Activated T-helper 17 cell treated with anti-CD3 and anti-CD28 coated beads, Interleukin-2, amount 50 U/mL, for 72 hours (primary cell): ENCODE measurements around the gene LNPEP. TPM values are rescaled to one million over a fixed set of nuclear protein-coding genes. Genes with fewer than 3 reads are reported as not detected.

ENCODE experiments used
- ATAC-seq: fragments of 150-1000 bp; cut with Tn5 transposase; replicated peaks from 2 replicates; pipeline ENCODE4 v1.10.0; 2021; ENCODE audit warnings: mild to moderate bottlenecking, moderate library complexity
- H3K27ac Mint-ChIP-seq: one replicate; pipeline ENCODE4 v1.8.0; 2022; ENCODE audit warnings: mixed read lengths
- H3K27me3 Mint-ChIP-seq: one replicate; pipeline ENCODE4 v1.8.0; 2022; ENCODE audit warnings: mixed read lengths
- H3K36me3 Mint-ChIP-seq: one replicate; pipeline ENCODE4 v1.8.0; 2022; ENCODE audit warnings: low read depth, mild to moderate bottlenecking, mixed read lengths
- H3K4me1 Mint-ChIP-seq: one replicate; pipeline ENCODE4 v1.8.0; 2022; ENCODE audit warnings: mixed read lengths
- H3K4me3 Mint-ChIP-seq: one replicate; pipeline ENCODE4 v1.8.0; 2022; ENCODE audit warnings: mild to moderate bottlenecking, mixed read lengths
- H3K9me3 Mint-ChIP-seq: one replicate; pipeline ENCODE4 v1.8.0; 2022; ENCODE audit warnings: mixed read lengths
- total RNA-seq, 2 donors: library from RNA; stranded (reverse); gene quantifications; one replicate each; pipeline ENCODE4 v1.2.3, GENCODE V29; 2022

LNPEP gene
- total RNA-seq: 10 to 100 TPM; 45.0 to 52.7 TPM

DNA sequence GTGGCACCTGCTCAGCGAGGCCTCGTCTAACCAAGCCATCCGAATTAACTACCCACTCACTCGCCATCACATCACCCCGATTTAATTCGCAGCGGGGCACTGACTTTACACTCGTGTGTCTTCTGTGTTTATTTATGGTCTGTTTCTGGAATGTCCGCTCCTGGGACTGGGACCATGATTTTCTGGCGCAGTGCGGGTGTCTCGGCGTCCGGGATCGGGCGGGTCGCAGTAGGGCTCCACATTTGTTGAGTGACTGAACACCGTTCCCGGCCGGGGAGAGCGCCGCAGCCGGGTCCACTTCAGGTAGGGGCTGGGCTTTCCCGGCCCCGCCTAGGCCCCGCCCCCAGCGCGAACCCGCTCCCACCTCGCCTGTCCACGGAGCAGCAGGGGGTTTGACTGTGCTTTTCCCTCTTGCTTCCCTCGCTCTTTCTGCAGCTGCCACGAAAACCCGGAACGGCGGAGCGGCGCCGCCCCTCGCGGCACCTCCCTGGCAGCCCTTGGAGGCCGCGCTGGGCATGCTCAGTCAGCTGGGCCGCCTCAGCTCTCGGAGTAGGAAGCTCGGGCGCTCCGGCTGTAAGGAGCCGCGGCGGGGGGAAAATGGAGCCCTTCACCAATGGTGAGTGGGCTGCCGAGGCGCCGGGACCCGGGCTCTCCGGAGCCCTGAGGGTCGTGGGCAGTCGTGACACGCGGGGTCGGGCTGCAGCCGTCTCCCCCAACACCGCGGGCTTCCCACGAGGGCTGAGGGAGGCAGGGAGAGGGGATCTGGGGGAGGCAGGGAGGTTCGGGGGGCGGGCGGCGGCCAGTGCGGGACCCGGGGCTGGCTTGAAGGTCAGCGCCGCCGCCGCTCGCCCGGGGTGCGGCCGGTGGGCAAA, at the start of gene LNPEP:
LNPEP (plus strand) TSS at position 522 of the 872 bp plus-strand sequence; CDS start at position 598, 76 bp downstream.
- peak within 1 kb of the TSS; percentile 95 for H3K4me3 Mint-ChIP-seq
- H3K27ac Mint-ChIP-seq: peak within 1 kb of the TSS; percentile 94
- H3K36me3 Mint-ChIP-seq: peaks cover 34% of the 10 kb centered on the region
- H3K4me1 Mint-ChIP-seq: peaks cover 39% of the 10 kb centered on the region
- peak; percentile 73 for ATAC-seq
- no peaks in the 10 kb centered on the region for H3K9me3 Mint-ChIP-seq
- H3K27me3 Mint-ChIP-seq: no peaks in the 10 kb centered on the region

DNA sequence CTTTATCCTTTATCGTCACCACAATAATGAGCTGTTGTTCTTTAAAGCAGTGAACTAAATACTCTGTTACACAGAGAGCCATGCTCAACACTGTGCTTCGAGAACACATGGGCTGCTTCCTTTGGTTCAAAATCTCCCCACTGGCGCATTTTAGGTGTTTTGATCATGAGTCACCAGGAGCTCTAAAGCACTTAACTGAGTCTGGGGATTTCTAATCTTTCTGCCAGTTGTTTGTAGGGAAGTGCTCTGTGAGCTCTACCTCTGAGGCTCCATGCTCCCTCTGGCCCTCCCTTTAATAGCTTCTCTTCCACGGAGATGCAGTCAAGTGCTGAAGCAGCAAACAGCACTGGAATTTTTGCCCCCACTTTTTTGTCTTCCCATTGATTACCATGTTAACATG, 42.5 kb upstream of the LNPEP start:
- ATAC-seq: peak; percentile 77
- H3K36me3 Mint-ChIP-seq: peaks cover 95% of the 10 kb centered on the region
- H3K27me3 Mint-ChIP-seq: no peaks in the 10 kb centered on the region
- peaks cover 38% of the 10 kb centered on the region for H3K4me1 Mint-ChIP-seq
- H3K9me3 Mint-ChIP-seq: no peaks in the 10 kb centered on the region
- H3K4me3 Mint-ChIP-seq: peak overlapping the region; percentile 41
- peak overlapping the region; percentile 77 for H3K27ac Mint-ChIP-seq

DNA sequence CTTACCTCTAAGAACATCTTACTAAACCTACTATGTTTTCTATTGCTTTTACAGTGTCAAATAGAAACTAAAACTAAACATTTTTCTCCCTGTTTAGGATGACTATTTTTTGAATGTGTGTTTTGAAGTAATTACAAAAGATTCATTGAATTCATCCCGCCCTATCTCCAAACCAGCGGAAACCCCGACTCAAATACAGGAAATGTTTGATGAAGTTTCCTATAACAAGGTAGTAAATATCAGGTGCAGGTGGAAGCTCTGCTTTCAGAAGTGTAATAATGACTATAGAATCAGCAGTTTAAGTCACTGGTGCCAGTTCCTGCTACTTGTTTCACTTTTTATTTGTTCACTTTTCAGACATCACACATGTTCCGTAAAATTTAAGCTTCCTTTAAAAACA, 39.6 kb upstream of the LNPEP start:
- H3K36me3 Mint-ChIP-seq: peaks cover 96% of the 10 kb centered on the region
- H3K4me3 Mint-ChIP-seq: peak overlapping the region; percentile 92
- no peaks in the 10 kb centered on the region for H3K9me3 Mint-ChIP-seq
- H3K27ac Mint-ChIP-seq: peak overlapping the region; percentile 94
- ATAC-seq: peak; percentile 73
- H3K27me3 Mint-ChIP-seq: no peaks in the 10 kb centered on the region
- peaks cover 43% of the 10 kb centered on the region for H3K4me1 Mint-ChIP-seq

DNA sequence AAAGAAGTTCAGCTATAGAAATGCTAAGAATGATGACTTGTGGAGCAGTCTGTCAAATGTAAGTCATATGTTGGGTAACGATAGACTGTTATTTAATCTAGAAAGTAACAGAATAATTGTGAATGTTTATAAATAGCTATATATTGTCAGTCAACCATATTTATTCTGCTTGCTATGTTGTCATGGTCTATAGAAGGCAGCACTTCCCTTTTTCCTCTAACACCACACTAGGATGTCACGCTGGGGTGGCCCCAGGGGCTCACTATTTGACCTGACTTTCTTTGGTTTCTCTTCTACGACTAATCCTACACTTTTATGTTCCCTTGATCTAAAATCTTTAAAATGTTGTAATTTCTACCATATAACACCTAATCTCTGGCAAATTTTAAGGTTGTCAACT, 39.1 kb upstream of the LNPEP start:
- H3K4me3 Mint-ChIP-seq: peak overlapping the region; percentile 92
- ATAC-seq: peak; percentile 56
- no peaks in the 10 kb centered on the region for H3K9me3 Mint-ChIP-seq
- H3K27me3 Mint-ChIP-seq: no peaks in the 10 kb centered on the region
- H3K27ac Mint-ChIP-seq: peak overlapping the region; percentile 94
- peaks cover 43% of the 10 kb centered on the region for H3K4me1 Mint-ChIP-seq
- peaks cover 97% of the 10 kb centered on the region for H3K36me3 Mint-ChIP-seq

DNA sequence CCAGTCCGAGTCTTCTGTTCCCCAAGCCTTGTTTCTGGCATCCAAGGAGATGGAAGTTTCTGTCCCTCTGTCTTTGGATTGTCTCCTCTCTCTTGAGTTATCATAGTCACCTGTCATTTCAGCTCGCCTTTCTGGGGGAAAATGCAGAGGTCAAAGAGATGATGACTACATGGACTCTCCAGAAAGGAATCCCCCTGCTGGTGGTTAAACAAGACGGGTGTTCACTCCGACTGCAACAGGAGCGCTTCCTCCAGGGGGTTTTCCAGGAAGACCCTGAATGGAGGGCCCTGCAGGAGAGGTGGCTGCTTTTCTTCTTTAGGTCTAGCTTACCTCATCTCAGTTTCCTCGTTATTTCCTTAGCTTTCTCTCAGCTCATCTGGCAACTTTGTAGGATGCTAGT, 34.5 kb upstream of the LNPEP start:
- no peak overlapping the region for H3K4me3 Mint-ChIP-seq
- H3K9me3 Mint-ChIP-seq: no peaks in the 10 kb centered on the region
- peaks cover 25% of the 10 kb centered on the region for H3K4me1 Mint-ChIP-seq
- no peak overlapping the region for H3K27ac Mint-ChIP-seq
- no peaks in the 10 kb centered on the region for H3K27me3 Mint-ChIP-seq
- ATAC-seq: no peak
- H3K36me3 Mint-ChIP-seq: peaks cover 97% of the 10 kb centered on the region

DNA sequence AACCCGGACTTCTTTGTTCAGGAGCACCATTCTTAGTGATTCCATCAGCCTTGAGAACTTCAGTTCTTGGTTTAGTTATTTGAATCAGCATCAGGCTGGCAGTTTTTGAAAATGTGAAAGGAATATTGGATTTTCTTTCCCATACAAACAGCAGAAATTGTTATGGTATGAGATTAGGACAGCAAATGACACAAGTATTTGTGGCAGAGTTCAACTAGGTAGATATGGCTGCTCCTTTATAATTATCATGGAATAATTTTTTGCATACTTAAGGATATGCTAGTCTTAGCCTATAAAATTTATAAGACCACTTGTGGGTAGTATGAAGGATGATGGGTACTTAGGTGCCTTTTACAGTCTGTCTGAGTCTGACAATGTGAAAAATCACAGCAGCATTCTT, 34.0 kb upstream of the LNPEP start:
- no peaks in the 10 kb centered on the region for H3K9me3 Mint-ChIP-seq
- ATAC-seq: no peak
- H3K4me3 Mint-ChIP-seq: no peak overlapping the region
- H3K27me3 Mint-ChIP-seq: no peaks in the 10 kb centered on the region
- peaks cover 20% of the 10 kb centered on the region for H3K4me1 Mint-ChIP-seq
- H3K27ac Mint-ChIP-seq: no peak overlapping the region
- peaks cover 93% of the 10 kb centered on the region for H3K36me3 Mint-ChIP-seq

DNA sequence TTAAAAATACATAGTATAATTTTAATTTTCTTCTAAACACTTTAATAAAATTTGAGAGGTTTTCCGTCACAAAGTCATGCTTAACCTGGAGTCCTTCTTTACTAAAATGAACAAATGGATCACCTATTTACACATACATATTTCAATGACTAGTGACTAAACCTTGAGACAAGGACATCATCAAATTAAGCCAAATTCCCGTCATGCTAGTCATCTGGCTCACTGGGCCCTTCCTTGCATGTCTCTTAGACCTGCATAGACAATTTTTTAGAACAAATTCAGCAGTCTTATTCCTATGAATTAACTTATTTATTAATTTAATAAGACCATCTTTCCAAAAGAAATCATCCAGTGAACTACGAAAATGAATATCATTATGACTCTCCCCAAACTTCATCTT, 33.0 kb upstream of the LNPEP start:
- no peaks in the 10 kb centered on the region for H3K27me3 Mint-ChIP-seq
- no peaks in the 10 kb centered on the region for H3K9me3 Mint-ChIP-seq
- no peak for ATAC-seq
- H3K36me3 Mint-ChIP-seq: peaks cover 90% of the 10 kb centered on the region
- H3K4me3 Mint-ChIP-seq: no peak overlapping the region
- peak overlapping the region; percentile 43 for H3K27ac Mint-ChIP-seq
- H3K4me1 Mint-ChIP-seq: peaks cover 15% of the 10 kb centered on the region

DNA sequence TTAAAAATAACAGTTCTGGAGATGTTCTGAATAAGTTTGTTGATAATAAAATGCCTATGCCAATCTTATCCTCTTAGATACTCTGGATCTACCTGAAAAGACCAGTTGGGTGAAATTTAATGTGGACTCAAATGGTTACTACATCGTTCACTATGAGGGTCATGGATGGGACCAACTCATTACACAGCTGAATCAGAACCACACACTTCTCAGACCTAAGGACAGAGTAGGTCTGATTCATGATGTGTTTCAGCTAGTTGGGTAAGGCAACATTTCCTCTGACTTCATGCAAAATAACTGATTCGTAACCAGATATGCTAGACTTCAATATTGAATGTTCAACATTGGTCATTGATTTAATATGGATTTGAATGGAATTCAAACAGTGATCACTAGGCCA, 32.6 kb upstream of the LNPEP start:
- peak overlapping the region; percentile 43 for H3K27ac Mint-ChIP-seq
- H3K36me3 Mint-ChIP-seq: peaks cover 92% of the 10 kb centered on the region
- H3K4me1 Mint-ChIP-seq: peaks cover 15% of the 10 kb centered on the region
- no peaks in the 10 kb centered on the region for H3K27me3 Mint-ChIP-seq
- peak; percentile 96 for ATAC-seq
- no peak overlapping the region for H3K4me3 Mint-ChIP-seq
- H3K9me3 Mint-ChIP-seq: no peaks in the 10 kb centered on the region

DNA sequence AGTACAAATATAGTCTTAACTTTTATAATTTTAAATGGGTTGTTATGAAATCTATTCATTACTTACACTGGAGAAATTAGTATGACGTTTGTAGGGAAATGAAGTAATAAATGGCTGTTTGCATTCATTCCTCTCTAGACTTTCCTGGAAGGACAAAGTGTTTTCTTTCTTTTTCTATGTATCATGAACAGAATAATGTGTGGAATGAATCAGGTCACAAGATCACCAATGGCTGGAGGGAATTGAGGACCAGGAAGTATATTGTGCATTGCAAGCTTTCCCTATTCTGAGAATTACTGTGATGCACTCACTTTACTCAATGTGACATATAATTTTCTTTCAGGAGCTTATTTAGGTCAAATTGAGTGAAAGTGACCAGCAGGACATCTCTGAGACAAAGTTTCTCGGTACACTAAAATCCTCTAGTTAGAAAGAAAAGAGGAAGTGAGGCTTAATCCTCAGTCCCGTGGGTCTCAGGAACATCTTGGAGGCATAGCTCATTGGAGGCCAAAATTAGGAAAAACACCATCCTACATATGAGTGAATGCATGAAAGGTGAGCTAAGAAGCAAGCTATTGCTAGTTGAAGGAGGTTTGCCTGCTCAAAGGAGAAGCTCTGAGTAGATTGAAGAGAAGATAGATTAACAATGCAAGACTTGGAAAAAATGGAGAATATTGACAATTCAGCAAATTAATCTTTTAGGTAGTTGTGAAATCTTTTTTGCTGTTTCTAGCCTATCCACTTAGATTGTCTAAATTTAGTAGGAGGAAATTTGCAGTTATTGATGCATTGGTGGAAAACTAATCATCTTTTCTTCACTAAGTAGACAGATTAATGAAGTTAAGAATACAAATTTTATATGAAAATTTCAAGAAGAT, 31.6 kb upstream of the LNPEP start:
- peaks cover 10% of the 10 kb centered on the region for H3K4me1 Mint-ChIP-seq
- no peak overlapping the region for H3K4me3 Mint-ChIP-seq
- peaks cover 92% of the 10 kb centered on the region for H3K36me3 Mint-ChIP-seq
- H3K27ac Mint-ChIP-seq: no peak overlapping the region
- no peaks in the 10 kb centered on the region for H3K9me3 Mint-ChIP-seq
- ATAC-seq: peak; percentile 49
- no peaks in the 10 kb centered on the region for H3K27me3 Mint-ChIP-seq

DNA sequence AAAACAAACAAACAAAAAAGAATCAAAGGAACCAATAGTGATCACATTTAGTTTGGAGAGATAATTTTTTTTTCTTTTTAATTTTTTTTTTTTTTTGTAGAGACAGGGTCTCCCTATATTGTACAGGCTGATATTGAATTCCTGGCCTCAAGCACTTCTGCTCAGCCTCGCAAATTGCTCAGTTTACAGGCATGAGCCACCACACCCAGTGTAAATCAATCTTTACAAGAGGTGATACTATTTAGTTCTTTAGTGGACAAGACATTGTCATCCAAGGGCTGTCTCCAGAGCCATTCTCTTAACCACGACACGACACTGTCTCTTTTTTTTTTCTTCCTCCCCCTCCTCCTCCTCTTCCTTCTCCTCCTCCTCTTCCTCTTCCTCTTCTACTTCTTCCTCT, 30.0 kb upstream of the LNPEP start:
- no peak overlapping the region for H3K27ac Mint-ChIP-seq
- no peaks in the 10 kb centered on the region for H3K9me3 Mint-ChIP-seq
- H3K27me3 Mint-ChIP-seq: no peaks in the 10 kb centered on the region
- no peak overlapping the region for H3K4me3 Mint-ChIP-seq
- no peak for ATAC-seq
- H3K36me3 Mint-ChIP-seq: peaks cover 91% of the 10 kb centered on the region
- peaks cover 10% of the 10 kb centered on the region for H3K4me1 Mint-ChIP-seq

DNA sequence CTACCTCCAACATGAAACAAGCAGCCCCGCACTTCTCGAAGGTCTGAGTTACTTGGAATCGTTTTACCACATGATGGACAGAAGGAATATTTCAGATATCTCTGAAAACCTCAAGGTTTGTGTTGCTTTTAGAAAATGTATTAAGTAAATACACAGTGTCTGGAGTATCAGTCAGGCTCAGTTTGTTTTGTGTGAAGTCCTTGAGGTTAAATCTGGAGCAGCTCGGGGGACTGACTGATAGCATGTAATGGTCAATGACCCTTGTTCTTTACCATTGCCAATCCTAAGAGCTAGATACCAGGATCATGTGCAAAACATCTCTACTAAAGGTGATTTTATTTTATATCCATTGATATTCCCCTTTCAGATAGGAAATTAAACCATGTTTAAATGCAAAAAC, 26.9 kb upstream of the LNPEP start:
- ATAC-seq: no peak
- Mint-ChIP-seq H3K27me3 (no peaks in the 10 kb centered on the region), H3K27ac (no peak overlapping the region), H3K9me3 (no peaks in the 10 kb centered on the region), H3K36me3 (peaks cover 80% of the 10 kb centered on the region), H3K4me3 (no peak overlapping the region), H3K4me1 (peaks cover 5% of the 10 kb centered on the region)

DNA sequence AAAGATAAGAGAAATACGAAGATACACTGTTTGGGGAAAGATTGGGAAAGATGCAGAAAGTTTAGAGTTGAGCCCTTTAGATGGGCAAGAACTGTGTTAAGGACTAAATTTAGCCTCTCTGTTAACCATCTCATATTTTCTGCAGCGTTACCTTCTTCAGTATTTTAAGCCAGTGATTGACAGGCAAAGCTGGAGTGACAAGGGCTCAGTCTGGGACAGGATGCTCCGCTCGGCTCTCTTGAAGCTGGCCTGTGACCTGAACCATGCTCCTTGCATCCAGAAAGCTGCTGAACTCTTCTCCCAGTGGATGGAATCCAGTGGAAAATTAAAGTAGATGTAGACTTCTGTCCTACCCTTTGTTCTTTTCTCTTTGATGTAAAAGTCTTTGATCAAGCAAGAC, 26.4 kb upstream of the LNPEP start:
- H3K4me1 Mint-ChIP-seq: peaks cover under 1% of the 10 kb centered on the region
- H3K9me3 Mint-ChIP-seq: no peaks in the 10 kb centered on the region
- peaks cover 80% of the 10 kb centered on the region for H3K36me3 Mint-ChIP-seq
- H3K27me3 Mint-ChIP-seq: no peaks in the 10 kb centered on the region
- no peak for ATAC-seq
- H3K4me3 Mint-ChIP-seq: no peak overlapping the region
- H3K27ac Mint-ChIP-seq: no peak overlapping the region

DNA sequence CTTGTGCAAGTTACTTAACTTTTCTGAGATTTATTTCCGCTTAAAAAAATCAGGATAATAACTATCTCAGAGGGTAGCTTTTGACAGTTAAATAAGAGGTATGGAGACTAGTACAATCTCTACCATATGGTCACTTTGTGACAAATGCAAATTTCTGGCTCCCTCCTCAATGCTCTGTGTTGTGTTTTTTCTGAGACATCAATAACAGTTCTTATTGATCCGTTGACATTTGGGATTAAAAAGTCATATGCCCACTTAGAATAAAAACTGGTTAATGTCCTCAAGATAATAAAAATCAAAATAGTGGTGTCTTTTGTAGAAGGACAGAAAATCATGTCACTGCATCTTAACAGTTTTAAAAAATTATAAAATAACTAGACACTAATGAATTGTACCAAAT, 24.7 kb upstream of the LNPEP start:
- peaks cover 76% of the 10 kb centered on the region for H3K36me3 Mint-ChIP-seq

DNA sequence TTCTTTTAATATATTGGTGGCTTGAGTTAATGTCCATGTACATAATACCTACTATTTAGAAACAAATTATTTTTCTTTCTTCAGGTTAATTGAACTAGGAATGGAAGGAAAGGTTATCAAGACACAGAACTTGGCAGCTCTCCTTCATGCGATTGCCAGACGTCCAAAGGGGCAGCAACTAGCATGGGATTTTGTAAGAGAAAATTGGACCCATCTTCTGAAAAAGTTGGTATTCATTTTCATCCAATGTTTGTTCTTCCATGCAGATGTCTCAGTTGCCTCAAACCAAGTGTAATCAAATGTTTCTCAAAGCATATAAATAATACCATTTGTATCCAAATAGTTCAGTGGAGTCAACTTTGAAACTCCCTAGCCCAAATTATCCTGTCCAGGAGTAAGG, 22.6 kb upstream of the LNPEP start:
- Mint-ChIP-seq H3K27ac (no peak overlapping the region), H3K4me1 (no peaks in the 10 kb centered on the region), H3K4me3 (no peak overlapping the region), H3K9me3 (no peaks in the 10 kb centered on the region), H3K36me3 (peaks cover 83% of the 10 kb centered on the region), H3K27me3 (no peaks in the 10 kb centered on the region)
- no peak for ATAC-seq

More for the DNA sequence above, 24.7 kb upstream of the LNPEP start:
- Mint-ChIP-seq H3K27ac (no peak overlapping the region), H3K4me1 (no peaks in the 10 kb centered on the region), H3K27me3 (no peaks in the 10 kb centered on the region), H3K9me3 (no peaks in the 10 kb centered on the region), H3K4me3 (no peak overlapping the region)
- no peak for ATAC-seq
